OCI-LY3 (cell line): ENCODE data around the gene AGBL5.

Experiments
- H2AFZ ChIP-seq: fragments of 200-600, 300-600 bp; shearing (Covaris generic); 2 replicates; pipeline ENCODE4 v1.6.0; 2014; ENCODE audit warnings: antibody characterized with exemption, low read depth, low read length
- H3K27ac ChIP-seq: fragments of 200-600, 300-600 bp; sonication (generic); 2 replicates; pipeline ENCODE4 v1.5.1; 2014; ENCODE audit warnings: mild to moderate bottlenecking, low read length, moderate library complexity, mixed read lengths
- H3K27me3 ChIP-seq: fragments of 200-600, 300-600 bp; sonication (generic); 2 replicates; pipeline ENCODE4 v1.6.1; 2014; ENCODE audit warnings: low read depth, low read length, mixed read lengths
- H3K36me3 ChIP-seq: fragments of 200-600, 300-600 bp; sonication (generic); replicated peaks from 2 replicates; pipeline ENCODE3; 2014; ENCODE audit warnings: low read depth, low read length, mixed read lengths
- H3K4me1 ChIP-seq: fragments of 300-600, 200-600 bp; sonication (generic); 2 replicates; pipeline ENCODE4 v1.6.1; 2014; ENCODE audit warnings: low read length, mixed read lengths
- H3K4me2 ChIP-seq: fragments of 200-600, 300-600 bp; sonication (generic); 2 replicates; pipeline ENCODE4 v1.6.1; 2014; ENCODE audit warnings: low read length, mixed read lengths
- H3K4me3 ChIP-seq: fragments of 300-600, 200-600 bp; sonication (generic); 2 replicates; pipeline ENCODE4 v1.5.1; 2014; ENCODE audit warnings: antibody characterized with exemption, mild to moderate bottlenecking, low read length, moderate library complexity
- H3K79me2 ChIP-seq: fragments of 300-600, 200-600 bp; shearing (Covaris generic); 2 replicates; pipeline ENCODE4 v1.6.1; 2014; ENCODE audit warnings: mild to moderate bottlenecking, low read length, mixed read lengths
- H3K9ac ChIP-seq: fragments of 300-600, 200-600 bp; shearing (Covaris generic); 2 replicates; pipeline ENCODE4 v1.6.0; 2014; ENCODE audit warnings: mild to moderate bottlenecking, low read length, moderate library complexity
- H3K9me3 ChIP-seq: fragments of 200-600, 300-600 bp; shearing (Covaris generic); 2 replicates; pipeline ENCODE4 v1.6.1; 2014; ENCODE audit warnings: low read length, mixed read lengths; ENCODE audit not compliant: insufficient read depth
- H4K20me1 ChIP-seq: fragments of 200-600, 300-600 bp; sonication (generic); 2 replicates; pipeline ENCODE4 v1.6.1; 2016; ENCODE audit warnings: low read length, mixed read lengths; ENCODE audit not compliant: insufficient read depth
- EZH2phosphoT487 ChIP-seq: fragments of 200-600 bp; shearing (Covaris generic); IDR thresholded peaks from 2 replicates; pipeline ENCODE4 v1.6.1; 2018; ENCODE audit warnings: antibody characterized with exemption, mixed run types, low read depth
- TF ChIP-seq, protein P1 (sequence below): fragments of 200-600, 300-600 bp; sonication (generic); IDR thresholded peaks from 2 replicates; pipeline ENCODE4 v1.5.1; 2014; ENCODE audit warnings: antibody characterized with exemption, low read length, low read depth

AGBL5 gene

DNA sequence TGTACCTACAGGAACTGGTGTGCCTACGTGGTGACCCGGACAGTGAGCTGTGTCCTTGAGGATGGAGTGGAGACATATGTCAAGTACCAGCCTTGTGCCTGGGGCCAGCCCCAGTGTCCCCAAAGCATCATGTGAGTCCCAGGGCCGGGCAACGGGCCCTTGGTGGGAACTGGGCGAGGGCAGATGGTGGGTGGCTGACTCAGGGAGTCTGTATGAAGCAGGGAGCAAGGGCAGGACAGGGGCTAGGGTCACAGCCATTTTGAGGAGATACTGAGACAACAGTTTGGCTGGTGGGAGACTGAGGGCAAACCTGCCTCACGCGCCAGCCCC, 28.6 kb downstream of the AGBL5 start:
- TF ChIP-seq, protein P1, sequence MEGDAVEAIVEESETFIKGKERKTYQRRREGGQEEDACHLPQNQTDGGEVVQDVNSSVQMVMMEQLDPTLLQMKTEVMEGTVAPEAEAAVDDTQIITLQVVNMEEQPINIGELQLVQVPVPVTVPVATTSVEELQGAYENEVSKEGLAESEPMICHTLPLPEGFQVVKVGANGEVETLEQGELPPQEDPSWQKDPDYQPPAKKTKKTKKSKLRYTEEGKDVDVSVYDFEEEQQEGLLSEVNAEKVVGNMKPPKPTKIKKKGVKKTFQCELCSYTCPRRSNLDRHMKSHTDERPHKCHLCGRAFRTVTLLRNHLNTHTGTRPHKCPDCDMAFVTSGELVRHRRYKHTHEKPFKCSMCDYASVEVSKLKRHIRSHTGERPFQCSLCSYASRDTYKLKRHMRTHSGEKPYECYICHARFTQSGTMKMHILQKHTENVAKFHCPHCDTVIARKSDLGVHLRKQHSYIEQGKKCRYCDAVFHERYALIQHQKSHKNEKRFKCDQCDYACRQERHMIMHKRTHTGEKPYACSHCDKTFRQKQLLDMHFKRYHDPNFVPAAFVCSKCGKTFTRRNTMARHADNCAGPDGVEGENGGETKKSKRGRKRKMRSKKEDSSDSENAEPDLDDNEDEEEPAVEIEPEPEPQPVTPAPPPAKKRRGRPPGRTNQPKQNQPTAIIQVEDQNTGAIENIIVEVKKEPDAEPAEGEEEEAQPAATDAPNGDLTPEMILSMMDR, result no peak
- no peak for TF ChIP-seq EZH2phosphoT487

DNA sequence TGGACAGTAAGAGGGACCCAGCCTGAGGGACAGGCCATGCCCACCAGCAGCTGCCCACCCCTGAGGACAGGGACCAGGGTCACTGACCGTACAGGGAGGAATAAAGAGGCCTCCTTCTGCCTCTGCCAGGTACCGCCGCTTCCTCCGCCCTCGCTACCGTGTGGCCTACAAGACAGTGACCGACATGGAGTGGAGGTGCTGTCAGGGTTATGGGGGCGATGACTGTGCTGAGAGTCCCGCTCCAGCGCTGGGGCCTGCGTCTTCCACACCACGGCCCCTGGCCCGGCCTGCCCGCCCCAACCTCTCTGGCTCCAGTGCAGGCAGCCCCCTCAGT, 29.1 kb downstream of the AGBL5 start:
- H2AFZ ChIP-seq, result peak overlapping the region; percentile 73; the same call in 1 of the 2 replicates
- H3K27me3 ChIP-seq, result peaks cover 10% of the 10 kb centered on the region
- no peak overlapping the region for H3K9ac ChIP-seq
- no peaks in the 10 kb centered on the region for H3K9me3 ChIP-seq
- H3K4me3 ChIP-seq, result peak overlapping the region; percentile 75; the same call in 1 of the 2 replicates
- no peak for TF ChIP-seq EZH2phosphoT487
- TF ChIP-seq, protein P1, result no peak
- no peak overlapping the region for H3K27ac ChIP-seq
- H3K4me2 ChIP-seq, result peak overlapping the region; percentile 92
- H3K79me2 ChIP-seq, result no peaks in the 10 kb centered on the region
- H3K36me3 ChIP-seq, result no peaks in the 10 kb centered on the region
- peaks cover 17% of the 10 kb centered on the region for H3K4me1 ChIP-seq
- no peaks in the 10 kb centered on the region for H4K20me1 ChIP-seq

More for the DNA sequence above, 28.6 kb downstream of the AGBL5 start:
- Histone ChIP-seq H3K4me1 (peaks cover 13% of the 10 kb centered on the region), H3K27ac (no peak overlapping the region), H2AFZ (no peak overlapping the region), H3K27me3 (peaks cover 10% of the 10 kb centered on the region), H4K20me1 (no peaks in the 10 kb centered on the region), H3K9me3 (no peaks in the 10 kb centered on the region), H3K4me2 (no peak overlapping the region), H3K79me2 (no peaks in the 10 kb centered on the region), H3K4me3 (no peak overlapping the region), H3K9ac (no peak overlapping the region), H3K36me3 (no peaks in the 10 kb centered on the region)

DNA sequence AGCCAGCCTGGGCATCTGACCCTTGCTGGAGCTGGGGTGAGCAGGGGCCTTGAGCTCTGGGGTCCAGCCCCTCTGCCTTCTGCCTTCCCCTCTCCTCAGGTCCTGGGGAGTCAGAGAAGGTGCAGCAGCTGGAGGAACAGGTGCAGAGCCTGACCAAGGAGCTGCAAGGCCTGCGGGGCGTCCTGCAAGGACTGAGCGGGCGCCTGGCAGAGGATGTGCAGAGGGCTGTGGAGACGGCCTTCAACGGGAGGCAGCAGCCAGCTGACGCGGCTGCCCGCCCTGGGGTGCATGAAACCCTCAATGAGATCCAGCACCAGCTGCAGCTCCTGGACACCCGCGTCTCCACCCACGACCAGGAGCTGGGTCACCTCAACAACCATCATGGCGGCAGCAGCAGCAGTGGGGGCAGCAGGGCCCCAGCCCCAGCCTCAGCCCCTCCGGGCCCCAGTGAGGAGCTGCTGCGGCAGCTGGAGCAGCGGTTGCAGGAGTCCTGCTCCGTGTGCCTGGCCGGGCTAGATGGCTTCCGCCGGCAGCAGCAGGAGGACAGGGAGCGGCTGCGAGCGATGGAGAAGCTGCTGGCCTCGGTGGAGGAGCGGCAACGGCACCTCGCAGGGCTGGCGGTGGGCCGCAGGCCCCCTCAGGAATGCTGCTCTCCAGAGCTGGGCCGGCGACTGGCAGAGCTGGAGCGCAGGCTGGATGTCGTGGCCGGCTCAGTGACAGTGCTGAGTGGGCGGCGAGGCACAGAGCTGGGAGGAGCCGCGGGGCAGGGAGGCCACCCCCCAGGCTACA, 30.7 kb downstream of the AGBL5 start:
- peak overlapping the region; percentile 75 for H3K4me3 ChIP-seq
- no peaks in the 10 kb centered on the region for H4K20me1 ChIP-seq
- no peaks in the 10 kb centered on the region for H3K79me2 ChIP-seq
- peak overlapping the region; percentile 92 for H3K4me2 ChIP-seq
- no peak overlapping the region for H2AFZ ChIP-seq
- H3K9me3 ChIP-seq, result no peaks in the 10 kb centered on the region
- H3K4me1 ChIP-seq, result peaks cover 18% of the 10 kb centered on the region
- TF ChIP-seq, protein P1, result no peak
- no peak for TF ChIP-seq EZH2phosphoT487
- 0 out of 2 replicates have a peak overlapping the region, but pooled peaks have one; percentile 68 for H3K9ac ChIP-seq
- peaks cover 3% of the 10 kb centered on the region; the same call in 1 of the 2 replicates for H3K27me3 ChIP-seq
- no peaks in the 10 kb centered on the region for H3K36me3 ChIP-seq
- peak overlapping the region; percentile 63 for H3K27ac ChIP-seq

DNA sequence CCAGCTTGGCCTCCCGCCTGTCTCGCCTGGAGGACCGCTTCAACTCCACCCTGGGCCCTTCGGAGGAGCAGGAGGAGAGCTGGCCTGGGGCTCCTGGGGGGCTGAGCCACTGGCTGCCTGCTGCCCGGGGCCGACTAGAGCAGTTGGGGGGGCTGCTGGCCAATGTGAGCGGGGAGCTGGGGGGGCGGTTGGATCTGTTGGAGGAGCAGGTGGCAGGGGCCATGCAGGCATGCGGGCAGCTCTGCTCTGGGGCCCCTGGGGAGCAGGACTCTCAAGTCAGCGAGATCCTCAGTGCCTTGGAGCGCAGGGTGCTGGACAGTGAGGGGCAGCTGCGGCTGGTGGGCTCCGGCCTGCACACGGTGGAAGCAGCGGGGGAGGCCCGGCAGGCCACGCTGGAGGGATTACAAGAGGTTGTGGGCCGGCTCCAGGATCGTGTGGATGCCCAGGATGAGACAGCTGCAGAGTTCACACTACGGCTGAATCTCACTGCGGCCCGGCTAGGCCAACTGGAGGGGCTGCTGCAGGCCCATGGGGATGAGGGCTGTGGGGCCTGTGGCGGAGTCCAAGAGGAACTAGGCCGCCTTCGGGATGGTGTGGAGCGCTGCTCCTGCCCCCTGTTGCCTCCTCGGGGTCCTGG, 31.4 kb downstream of the AGBL5 start:
- no peaks in the 10 kb centered on the region for H3K9me3 ChIP-seq
- no peak overlapping the region for H3K4me3 ChIP-seq
- H3K4me1 ChIP-seq, result peaks cover 21% of the 10 kb centered on the region
- no peaks in the 10 kb centered on the region for H3K36me3 ChIP-seq
- no peak overlapping the region for H3K4me2 ChIP-seq
- H3K27me3 ChIP-seq, result no peaks in the 10 kb centered on the region
- H2AFZ ChIP-seq, result no peak overlapping the region
- H3K9ac ChIP-seq, result no peak overlapping the region
- H3K79me2 ChIP-seq, result no peaks in the 10 kb centered on the region
- no peak for TF ChIP-seq EZH2phosphoT487
- TF ChIP-seq, protein P1, result no peak
- no peak overlapping the region for H3K27ac ChIP-seq
- H4K20me1 ChIP-seq, result no peaks in the 10 kb centered on the region
